GM10266 (cell line): Measurements from ENCODE around the gene PRKN.

ENCODE experiments used
- DNase-seq: peaks from one replicate; pipeline ENCODE4 v3.0.0; 2012; ENCODE audit errors: extremely low spot score
- CTCF ChIP-seq: IDR thresholded peaks from 2 replicates; pipeline ENCODE4 v1.5.1; 2012; ENCODE audit warnings: mild to moderate bottlenecking, low read depth; ENCODE audit not compliant: control insufficient read depth, insufficient read depth; ENCODE audit errors: missing control alignments

The PRKN gene

GRCh38 chr6:161347125-161347524 lies 1380.4 kb downstream of the PRKN start:
- TF ChIP-seq CTCF: no peak
- no peak for DNase-seq

GRCh38 chr6:161346717-161347116 lies 1380.8 kb downstream of the PRKN start:
- no peak for TF ChIP-seq CTCF
- DNase-seq: no peak

- TF ChIP-seq CTCF: no peak
- DNase-seq: no peak
Measured at GRCh38 chr6:161344626-161345025, 1382.9 kb downstream of the PRKN start.

- TF ChIP-seq CTCF: no peak
Measured at GRCh38 chr6:161342039-161342438, 1385.5 kb downstream of the PRKN start.

GRCh38 chr6:161341638-161342037 lies 1385.9 kb downstream of the PRKN start:
- TF ChIP-seq CTCF: no peak
- no peak for DNase-seq

More at GRCh38 chr6:161342039-161342438, 1385.5 kb downstream of the PRKN start:
- DNase-seq: no peak

GRCh38 chr6:161338015-161338414 lies 1389.6 kb downstream of the PRKN start:
- TF ChIP-seq CTCF: no peak
- no peak for DNase-seq

GRCh38 chr6:161336479-161336878 lies 1391.1 kb downstream of the PRKN start:
- no peak for DNase-seq
- no peak for TF ChIP-seq CTCF
